ENCODE measurements around the gene PDE6A. TPM values are rescaled to one million over a fixed set of nuclear protein-coding genes. Genes with fewer than 3 reads are reported as not detected.

Gene PDE6A
- total and polyA plus RNA-seq, 9 of the 15 experiments (the other 6 are each of a cell fraction or from before 2014, with no cell fraction given), result 0.01 to 0.04 (median 0.01) TPM; not detected in 6

DNA sequence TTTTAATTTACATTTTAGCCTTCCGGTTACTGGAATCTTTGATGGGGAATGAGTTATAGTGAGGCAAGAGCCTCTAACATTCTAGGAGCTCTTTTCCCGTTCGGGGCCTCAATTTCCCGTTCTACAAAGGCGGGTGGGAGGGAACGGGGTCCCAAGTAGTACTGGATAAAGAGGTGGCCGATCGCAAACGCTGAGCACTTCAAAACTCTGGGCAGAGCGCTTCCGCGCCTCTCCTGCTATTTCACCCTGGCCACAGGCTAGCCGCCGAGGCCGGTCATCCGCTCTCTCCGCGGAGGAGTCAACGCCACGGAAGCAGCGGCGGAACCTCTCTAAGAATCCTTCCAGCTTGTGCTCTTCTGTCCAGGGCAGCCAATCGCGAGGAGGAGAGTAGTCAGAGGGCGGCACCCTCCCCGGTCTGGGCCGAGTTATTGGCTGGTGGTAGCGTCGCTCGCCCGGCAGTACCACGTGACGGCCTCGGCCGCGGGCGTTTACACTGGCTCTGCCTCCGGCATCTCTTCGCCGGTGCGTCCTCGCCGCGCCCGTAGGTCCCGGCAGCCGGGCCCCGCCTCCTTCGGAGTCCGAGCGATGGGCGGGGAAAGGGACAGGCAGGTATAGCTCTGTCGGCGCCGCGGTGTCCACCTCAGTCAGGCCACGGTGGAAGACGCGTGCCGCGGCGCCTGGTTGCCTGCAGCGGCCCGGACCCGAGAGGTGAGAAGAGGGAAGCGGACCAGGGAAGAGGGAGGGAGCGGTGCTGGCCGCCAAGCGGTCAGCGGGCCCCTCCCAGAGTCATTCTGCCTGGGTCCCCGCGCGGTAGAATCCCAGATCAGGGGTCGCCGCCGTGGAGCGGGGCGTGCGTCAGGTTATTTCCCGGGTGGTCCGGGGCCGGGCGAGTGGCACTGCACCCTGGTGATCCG lies 15.9 kb upstream of the PDE6A start, which contains the start of gene SLC26A2 (continued):
- TF ChIP-seq ADNP (tag; IDR thresholded peaks at IDR 0.05) (no peak), BCL6 (CRISPR knock-in tag; IDR thresholded peaks at IDR 0.05) (no peak), NR2C1 (IDR thresholded peaks at IDR 0.05) (no peak), NR2C1 (tag; IDR thresholded peaks at IDR 0.05) (no peak), PHF21A (IDR thresholded peaks at IDR 0.05; ENCODE audit: borderline replicate concordance, low read depth) (no peak)

DNA sequence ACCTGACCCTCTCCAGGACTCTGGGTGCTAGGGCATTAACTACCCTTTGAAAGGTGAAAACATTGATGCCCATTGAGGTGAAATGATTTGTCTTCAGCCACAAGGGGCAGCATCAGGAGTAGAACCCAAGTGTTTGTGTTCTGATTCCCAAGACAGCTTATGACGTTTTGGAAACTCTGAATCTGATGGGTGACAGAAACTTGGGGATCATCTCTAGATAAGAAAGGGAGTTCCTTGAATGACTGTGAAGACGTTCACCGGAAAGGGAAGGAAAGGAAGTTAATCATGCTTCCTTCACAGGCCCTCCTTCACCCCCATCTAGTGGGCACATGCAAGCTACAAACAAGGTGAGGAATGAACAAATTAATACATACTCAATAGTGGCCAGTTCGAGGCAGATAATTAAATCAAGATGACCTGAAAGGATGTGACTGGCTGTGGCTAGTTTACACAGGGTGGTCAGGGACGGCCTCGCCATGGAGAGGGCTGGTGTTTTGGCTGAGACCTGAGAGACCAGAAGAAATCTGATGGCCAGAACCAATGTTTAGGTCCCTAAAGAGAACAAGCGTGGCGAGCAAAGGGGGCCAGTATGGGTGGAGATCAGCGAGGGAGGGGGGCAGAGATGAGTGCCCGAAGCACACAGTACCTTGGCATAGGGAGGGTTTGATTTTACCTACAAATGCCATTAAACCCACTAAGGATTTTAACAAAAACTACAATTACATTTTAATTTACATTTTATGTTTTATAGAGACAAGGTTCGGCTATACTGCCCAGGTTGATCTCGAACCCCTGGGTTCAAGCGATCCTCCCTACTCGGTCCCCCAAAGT lies 15.0 kb upstream of the PDE6A start:
- Histone ChIP-seq H3K27ac (ENCODE audit: extremely low read depth, low read depth, low read length) (peak overlapping the region; percentile 84), H3K27me3 (ENCODE audit: control insufficient read depth in 2 of 2, insufficient read depth in 2 of 2, low read length in 2 of 2) (no peaks in the 10 kb centered on the region), H3K4me1 (replicated peaks in 1 of 2; ENCODE audit: control insufficient read depth in 2 of 2, insufficient read depth in 2 of 2, low read length in 2 of 2) (peaks cover 14 to 21% of the 10 kb centered on the region in 2 experiments; a peak in 4 of 5 replicates), H3K9me3 (replicated peaks; ENCODE audit: control insufficient read depth, insufficient read depth, low read depth, low read length) (no peaks in the 10 kb centered on the region), H3K36me3 (ENCODE audit: control insufficient read depth, insufficient read depth, low read length) (no peaks in the 10 kb centered on the region), H3K9me1 (ENCODE audit: control insufficient read depth, insufficient read depth, low read length) (no peaks in the 10 kb centered on the region), H3K4me3 (peak overlapping the region; percentile 66), H4K20me1 (replicated peaks; ENCODE audit: control insufficient read depth, insufficient read depth, low read length) (no peaks in the 10 kb centered on the region), H3K4me2 (ENCODE audit: insufficient read depth, low read length) (peak overlapping the region; percentile 73), H3K9ac (ENCODE audit: insufficient read depth in 1 of 2, low read depth in 2 of 2, low read length in 2 of 2) (peak overlapping the region; percentile 70 to 91; a peak in 3 of 4 replicates), H2AFZ (ENCODE audit: low read depth, low read length) (peak overlapping the region; percentile 90), H3K79me2 (ENCODE audit: control insufficient read depth, insufficient read depth, low read length) (0 out of 3 replicates have a peak, but pooled peaks cover 4% of the 10 kb centered on the region)
- CTCF ChIA-PET (ENCODE audit: low intra/inter-chr PET ratio), result interaction anchor here (0.6 to 5.1 kb wide), 4 partner anchors 107 to 323 kb away, joined by 3 to 59 read pairs (median 4); no protein-coding TSS in a partner anchor
- ATAC-seq, result peak; percentile 12
- POLR2A ChIA-PET, result interaction anchor here (0.6 to 2.4 kb wide), 21 partner anchors 8 to 489 kb away, joined by 3 to 12 read pairs (median 4); no protein-coding TSS in a partner anchor
- peak; percentile 55 to 79 (median 60) for DNase-seq (ENCODE audit: extremely low read depth in 1 of 4, low spot score in 3 of 4)
- no TSS peak for BruUV-seq (replicated peaks)
- WGBS (ENCODE audit: insufficient coverage, low coverage, missing lambda C conversion rate), result 23% methylated on average over 14 of the region's 14 CpGs
- intact Hi-C loops (cut with micrococcal nuclease) (loop anchor here (1.0 to 5.0 kb wide), 3 partner anchors 57 to 323 kb away; no protein-coding TSS in a partner anchor), in situ Hi-C loops (cut with MboI) (loop anchor here (10.0 kb wide), 1 partner anchor 105 kb away; no protein-coding TSS in a partner anchor)
- FAIRE-seq, result peak; percentile 92
- TF ChIP-seq SOX6 (IDR thresholded peaks at IDR 0.05) (peak; percentile 64; the same call in 1 of the 2 replicates), NR0B1 (IDR thresholded peaks at IDR 0.05; ENCODE audit: partially characterized antibody) (no peak), CREM (IDR thresholded peaks at IDR 0.05; ENCODE audit: low read depth) (peak; percentile 90), RAD21 (CRISPR knock-in tag; conservative IDR thresholded peaks at IDR 0.05 in 1 of 2, IDR thresholded peaks at IDR 0.05 in 1 of 2) (peak; percentile 86 to 87), HDAC3 (IDR thresholded peaks at IDR 0.05; ENCODE audit: borderline replicate concordance, partially characterized antibody) (peak; percentile 29), RNF2 (IDR thresholded peaks at IDR 0.05) (0 out of 2 replicates have a peak, but pooled peaks have one; percentile 25), ZNF511 (CRISPR knock-in tag; IDR thresholded peaks at IDR 0.05) (no peak), MAZ (CRISPR knock-in tag; conservative IDR thresholded peaks at IDR 0.05 in 1 of 2, IDR thresholded peaks at IDR 0.05 in 1 of 2) (peak in 1 of 2 experiments; percentile 46; a peak in 1 of 4 replicates), NR4A1 (CRISPR knock-in tag; IDR thresholded peaks at IDR 0.05) (no peak), NR4A1 (tag; IDR thresholded peaks at IDR 0.05) (peak; percentile 24; the same call in 1 of the 2 replicates), DDX20 (tag; IDR thresholded peaks at IDR 0.05; ENCODE audit: low read depth) (no peak), MTA3 (IDR thresholded peaks at IDR 0.05; ENCODE audit: borderline replicate concordance) (peak; percentile 58; the same call in 1 of the 2 replicates)
